C4-2B (cell line): Measurements from ENCODE around the gene AUP1.

Experiments
- ZFX ChIP-seq: fragments of 450-650 bp; IDR thresholded peaks from 2 replicates; pipeline ENCODE4 v1.6.1; 2017
- TF ChIP-seq, protein P1 (sequence below): fragments of 450-650 bp; conservative IDR thresholded peaks from 2 replicates; pipeline ENCODE4 v1.5.1; 2017; ENCODE audit warnings: mild to moderate bottlenecking

DNA sequence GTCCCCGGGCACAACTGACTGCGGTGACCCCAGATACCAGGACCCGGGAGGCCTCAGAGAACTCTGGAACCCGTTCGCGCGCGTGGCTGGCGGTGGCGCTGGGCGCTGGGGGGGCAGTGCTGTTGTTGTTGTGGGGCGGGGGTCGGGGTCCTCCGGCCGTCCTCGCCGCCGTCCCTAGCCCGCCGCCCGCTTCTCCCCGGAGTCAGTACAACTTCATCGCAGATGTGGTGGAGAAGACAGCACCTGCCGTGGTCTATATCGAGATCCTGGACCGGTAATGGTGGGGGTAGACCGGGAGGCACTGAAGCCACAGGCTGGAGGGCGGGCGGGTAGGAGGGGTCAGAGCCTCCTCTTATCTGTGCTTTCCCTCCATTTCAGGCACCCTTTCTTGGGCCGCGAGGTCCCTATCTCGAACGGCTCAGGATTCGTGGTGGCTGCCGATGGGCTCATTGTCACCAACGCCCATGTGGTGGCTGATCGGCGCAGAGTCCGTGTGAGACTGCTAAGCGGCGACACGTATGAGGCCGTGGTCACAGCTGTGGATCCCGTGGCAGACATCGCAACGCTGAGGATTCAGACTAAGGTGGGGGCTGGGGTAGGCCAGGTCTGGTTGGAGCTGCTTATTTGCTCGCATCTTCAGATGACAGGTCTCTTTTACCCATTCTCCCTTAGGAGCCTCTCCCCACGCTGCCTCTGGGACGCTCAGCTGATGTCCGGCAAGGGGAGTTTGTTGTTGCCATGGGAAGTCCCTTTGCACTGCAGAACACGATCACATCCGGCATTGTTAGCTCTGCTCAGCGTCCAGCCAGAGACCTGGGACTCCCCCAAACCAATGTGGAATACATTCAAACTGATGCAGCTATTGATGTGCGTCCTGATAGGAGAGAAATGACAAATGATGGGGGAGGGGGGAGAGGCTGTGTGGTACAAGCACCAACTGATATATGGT lies 1.0 kb upstream of the AUP1 start:
- TF ChIP-seq, protein P1, sequence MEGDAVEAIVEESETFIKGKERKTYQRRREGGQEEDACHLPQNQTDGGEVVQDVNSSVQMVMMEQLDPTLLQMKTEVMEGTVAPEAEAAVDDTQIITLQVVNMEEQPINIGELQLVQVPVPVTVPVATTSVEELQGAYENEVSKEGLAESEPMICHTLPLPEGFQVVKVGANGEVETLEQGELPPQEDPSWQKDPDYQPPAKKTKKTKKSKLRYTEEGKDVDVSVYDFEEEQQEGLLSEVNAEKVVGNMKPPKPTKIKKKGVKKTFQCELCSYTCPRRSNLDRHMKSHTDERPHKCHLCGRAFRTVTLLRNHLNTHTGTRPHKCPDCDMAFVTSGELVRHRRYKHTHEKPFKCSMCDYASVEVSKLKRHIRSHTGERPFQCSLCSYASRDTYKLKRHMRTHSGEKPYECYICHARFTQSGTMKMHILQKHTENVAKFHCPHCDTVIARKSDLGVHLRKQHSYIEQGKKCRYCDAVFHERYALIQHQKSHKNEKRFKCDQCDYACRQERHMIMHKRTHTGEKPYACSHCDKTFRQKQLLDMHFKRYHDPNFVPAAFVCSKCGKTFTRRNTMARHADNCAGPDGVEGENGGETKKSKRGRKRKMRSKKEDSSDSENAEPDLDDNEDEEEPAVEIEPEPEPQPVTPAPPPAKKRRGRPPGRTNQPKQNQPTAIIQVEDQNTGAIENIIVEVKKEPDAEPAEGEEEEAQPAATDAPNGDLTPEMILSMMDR, result no peak
- TF ChIP-seq ZFX, result no peak
